AG10803 (cell line): ENCODE results near the gene CRYBG2.

Experiments used
- DNase-seq: peaks from one replicate; pipeline ENCODE4 v3.0.0; 2010; ENCODE audit warnings: low read depth
- H3K4me3 ChIP-seq: 2 replicates; pipeline ENCODE4 v1.5.1; 2011; ENCODE audit warnings: mild to moderate bottlenecking, low read length, control low read depth
- TF ChIP-seq, protein P1 (sequence below): conservative IDR thresholded peaks from 2 replicates; pipeline ENCODE4 v1.5.1; 2011; ENCODE audit warnings: mild to moderate bottlenecking, low read length, control low read depth, inconsistent platforms

CRYBG2 gene

DNA sequence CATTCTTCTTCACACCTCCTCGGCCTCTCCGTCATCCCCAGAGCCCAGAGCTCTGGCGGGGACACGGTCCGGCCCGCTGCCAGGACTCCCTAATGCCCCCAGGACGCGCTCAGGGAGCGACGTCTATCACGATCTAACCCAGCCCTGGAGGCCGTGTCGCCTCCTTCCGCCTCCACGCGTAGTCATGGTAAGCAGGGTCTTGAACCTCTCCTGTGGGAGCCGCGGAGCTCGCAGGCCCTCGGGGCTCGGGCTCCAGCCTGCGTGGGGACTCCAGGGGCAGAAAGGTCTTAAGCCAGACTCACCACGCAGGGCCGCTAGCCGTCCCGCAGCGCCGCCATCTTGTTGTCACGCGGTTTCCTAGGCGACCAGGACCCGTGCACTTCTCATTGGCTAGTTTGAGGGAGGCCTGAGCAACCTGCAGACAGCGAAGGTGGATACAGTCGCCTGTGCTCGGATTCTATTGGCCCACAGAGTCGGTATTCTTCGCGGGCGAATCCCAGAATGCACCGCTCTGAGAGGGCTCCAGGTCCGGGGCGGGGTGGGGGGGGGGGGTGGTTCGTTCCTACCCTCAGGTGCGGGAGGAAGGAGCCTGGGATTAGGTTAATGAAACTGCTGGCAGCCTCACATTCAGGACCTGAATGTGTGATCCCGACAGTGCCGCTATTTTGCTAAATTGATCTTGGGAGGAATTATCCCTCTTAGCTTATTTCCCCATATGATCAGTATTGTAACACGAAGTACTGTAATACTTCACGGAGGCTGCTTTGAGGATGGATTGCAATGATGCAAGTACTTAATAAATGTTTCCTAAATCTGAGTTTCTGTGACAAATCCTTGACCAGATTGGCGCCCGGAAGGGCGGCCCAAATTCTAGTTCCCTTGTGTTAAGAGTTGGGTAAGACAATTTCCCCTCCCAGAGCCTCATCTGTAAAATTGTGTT, 47.4 kb downstream of the CRYBG2 start, which contains the start of gene UBXN11:
Gene UBXN11, minus strand, starts transcription at position 347 of the 940 bp plus-strand sequence. CDS start 3,753 bp downstream, outside the sequence.
- peak within 1 kb of the TSS; percentile 92 for H3K4me3 ChIP-seq
- TF ChIP-seq, protein P1, sequence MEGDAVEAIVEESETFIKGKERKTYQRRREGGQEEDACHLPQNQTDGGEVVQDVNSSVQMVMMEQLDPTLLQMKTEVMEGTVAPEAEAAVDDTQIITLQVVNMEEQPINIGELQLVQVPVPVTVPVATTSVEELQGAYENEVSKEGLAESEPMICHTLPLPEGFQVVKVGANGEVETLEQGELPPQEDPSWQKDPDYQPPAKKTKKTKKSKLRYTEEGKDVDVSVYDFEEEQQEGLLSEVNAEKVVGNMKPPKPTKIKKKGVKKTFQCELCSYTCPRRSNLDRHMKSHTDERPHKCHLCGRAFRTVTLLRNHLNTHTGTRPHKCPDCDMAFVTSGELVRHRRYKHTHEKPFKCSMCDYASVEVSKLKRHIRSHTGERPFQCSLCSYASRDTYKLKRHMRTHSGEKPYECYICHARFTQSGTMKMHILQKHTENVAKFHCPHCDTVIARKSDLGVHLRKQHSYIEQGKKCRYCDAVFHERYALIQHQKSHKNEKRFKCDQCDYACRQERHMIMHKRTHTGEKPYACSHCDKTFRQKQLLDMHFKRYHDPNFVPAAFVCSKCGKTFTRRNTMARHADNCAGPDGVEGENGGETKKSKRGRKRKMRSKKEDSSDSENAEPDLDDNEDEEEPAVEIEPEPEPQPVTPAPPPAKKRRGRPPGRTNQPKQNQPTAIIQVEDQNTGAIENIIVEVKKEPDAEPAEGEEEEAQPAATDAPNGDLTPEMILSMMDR = no peak
- peak; percentile 90 for DNase-seq

DNA sequence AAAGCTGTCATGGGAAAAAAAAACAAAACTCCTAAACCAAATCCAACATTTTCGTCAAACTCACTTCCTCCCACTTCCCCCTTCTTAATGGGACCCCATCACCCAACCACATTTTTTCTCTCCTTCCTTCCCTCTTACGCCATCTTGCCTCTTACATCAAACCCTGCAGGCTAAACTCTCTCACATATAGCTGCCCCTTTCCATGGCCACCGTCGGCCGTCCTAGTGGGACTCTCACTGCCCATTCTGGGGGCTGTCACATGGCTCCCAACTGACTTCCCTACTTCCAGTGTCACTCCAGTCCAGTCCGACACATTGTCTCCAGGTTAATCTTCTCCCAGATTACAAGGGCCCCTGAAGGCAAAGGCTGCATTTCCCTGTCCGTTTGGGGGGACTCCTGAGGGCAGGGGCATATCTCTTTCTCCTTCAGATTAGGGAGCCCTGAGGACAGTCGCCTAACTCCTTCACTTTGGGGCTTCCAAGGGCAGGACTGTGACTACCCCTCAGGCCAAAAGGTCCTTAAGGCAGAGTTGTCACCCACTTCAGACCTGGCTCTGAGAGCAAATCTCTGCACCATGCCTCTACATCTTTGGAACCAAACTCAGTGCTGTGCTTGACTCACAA, 48.2 kb downstream of the CRYBG2 start:
- no peak for DNase-seq
- TF ChIP-seq, protein P1 = no peak
- H3K4me3 ChIP-seq = peak overlapping the region; percentile 92

DNA sequence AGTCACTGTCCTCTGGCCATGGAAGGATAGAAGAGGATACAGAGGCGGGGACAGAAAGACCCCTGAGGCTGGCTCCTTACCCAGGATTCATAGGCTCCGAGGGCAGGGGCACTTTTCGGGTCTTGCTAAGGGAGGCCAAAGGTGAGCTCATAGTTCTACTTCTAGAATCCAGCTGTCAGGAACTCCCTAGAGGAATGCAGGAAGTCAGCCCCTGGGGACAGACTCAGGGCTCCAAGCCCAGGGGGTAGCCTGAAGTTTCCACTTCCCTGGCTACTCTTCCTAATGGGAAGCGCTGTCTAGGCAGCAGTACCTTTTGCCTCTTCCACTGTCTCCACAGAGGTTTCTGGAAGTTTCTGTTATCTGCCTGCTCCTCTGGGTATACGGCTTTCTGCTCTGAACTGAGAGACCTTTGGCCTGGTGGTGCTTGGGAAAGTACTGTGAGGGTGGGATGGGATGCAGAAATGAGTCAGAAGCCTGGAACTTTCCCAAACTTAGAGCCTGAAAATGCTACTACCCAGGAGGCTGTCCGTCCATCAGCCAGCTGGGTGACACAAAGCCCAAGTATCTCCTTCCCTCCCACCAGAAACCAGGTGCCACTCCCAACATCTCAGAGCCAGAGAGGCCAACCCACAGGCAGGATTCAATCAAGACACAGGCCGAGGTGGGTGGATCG, 51.1 kb downstream of the CRYBG2 start:
- DNase-seq = peak; percentile 51
- no peak overlapping the region for H3K4me3 ChIP-seq
- TF ChIP-seq, protein P1 = no peak

DNA sequence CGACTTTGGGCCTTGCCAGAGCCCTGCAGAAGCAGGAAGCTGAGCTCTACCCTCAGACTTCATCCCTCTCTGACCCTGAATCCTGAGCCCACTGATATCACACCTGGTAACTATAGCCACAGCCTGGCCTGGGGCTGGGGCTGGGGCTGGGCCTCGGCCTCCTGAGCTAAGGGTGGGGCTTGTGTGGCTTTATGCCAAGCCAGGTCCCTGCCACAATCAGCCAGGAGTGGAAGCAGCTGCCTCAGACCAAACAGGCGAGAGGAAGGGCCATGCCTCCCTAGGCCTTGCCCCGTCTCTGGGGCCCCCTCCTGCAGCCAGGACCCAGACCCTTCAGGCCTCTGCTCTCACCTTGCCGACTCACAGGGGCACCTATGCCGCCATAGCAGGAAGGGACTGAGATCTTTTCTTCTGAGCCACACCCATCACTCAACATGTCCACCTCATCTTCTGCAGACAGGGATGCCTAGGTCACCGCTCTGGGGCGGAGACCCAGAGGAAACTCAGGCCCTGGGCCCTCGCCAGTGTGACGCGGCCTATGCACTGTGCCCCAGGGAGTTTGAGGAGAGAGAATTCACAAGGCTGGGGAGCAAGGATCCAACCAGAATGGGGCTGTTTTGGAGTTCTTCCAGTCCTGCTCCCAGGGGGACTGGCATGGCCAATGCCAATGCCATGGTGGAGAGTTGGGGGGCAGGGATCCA, 53.2 kb downstream of the CRYBG2 start:
- TF ChIP-seq, protein P1 = no peak

DNA sequence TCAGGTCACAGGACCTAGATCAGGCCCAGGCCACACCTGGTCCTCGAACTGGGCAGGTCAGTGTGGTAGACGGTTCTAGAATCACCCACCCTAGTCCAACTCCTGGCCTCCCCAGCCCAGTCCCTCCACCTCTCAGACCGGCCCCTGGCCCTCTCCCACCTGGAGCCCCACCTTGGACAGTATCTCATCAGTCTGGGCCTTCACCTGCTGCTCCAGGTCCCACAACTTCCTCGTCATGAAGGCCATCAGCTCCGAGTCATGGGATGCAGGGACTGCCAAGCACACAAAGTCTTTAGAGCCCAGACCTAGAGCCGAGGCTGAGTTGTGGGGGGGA, 56.2 kb downstream of the CRYBG2 start:
- DNase-seq = no peak
- no peak overlapping the region for H3K4me3 ChIP-seq
- TF ChIP-seq, protein P1 = no peak

More for the DNA sequence above, 53.2 kb downstream of the CRYBG2 start:
- no peak for DNase-seq
- H3K4me3 ChIP-seq = no peak overlapping the region

DNA sequence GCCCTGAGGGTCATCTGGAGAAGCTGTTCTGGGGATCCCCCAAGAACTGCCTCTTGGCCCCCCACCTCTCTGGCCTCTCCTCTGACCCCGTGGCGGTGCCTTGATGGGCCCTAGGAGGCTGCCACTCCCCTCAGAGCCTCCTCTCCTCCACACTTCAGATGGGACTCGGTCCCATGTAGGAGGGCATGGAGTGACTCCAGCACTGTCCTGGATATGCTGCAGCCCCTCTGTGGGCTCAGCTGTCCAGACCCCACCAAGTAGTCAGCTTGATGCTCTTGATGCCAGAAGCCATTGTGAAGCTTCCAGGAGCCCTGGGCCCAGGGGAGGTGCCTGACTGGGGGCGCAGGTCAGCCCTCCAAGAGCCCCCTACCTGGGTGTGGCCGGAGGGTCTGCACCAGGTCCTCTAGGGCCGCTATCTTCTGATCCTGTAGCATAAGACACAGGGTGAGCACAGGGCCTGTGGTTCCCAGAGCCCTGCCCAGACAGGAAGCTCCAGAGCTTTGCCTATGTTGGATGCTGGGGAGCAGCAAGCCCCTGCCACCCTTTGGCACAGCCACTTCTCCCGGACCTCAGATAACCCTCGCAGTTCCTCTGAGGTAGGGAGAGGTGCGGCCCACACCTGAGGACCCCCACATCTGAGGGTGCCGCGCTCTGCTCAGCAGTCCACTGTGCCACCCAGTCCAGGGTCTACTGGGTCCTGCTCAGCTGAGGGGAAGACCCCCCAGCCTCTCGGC, 56.7 kb downstream of the CRYBG2 start:
- TF ChIP-seq, protein P1 = no peak
- H3K4me3 ChIP-seq = no peak overlapping the region
- no peak for DNase-seq
